Thyroid gland (tissue), 4 donors: Measurements from ENCODE around the gene SHANK2. TPM values are rescaled to one million over a fixed set of nuclear protein-coding genes. Genes with fewer than 3 reads are reported as not detected.
A peak's percentile ranks its signal among the peaks of the same experiment; 100 is the strongest.

Experiments
- DNase-seq, 2 donors: peaks; one replicate each; pipeline ENCODE4 v3.0.0-alpha.2; 2019
- H3K27ac ChIP-seq, 3 donors: fragments of 200-600 bp; sonication (generic); 1 replicate in 2 of 3; 2 replicates in 1 of 3; pipeline ENCODE4 v1.5.1; 2016 to 2019; ENCODE audit warnings: mild to moderate bottlenecking in 1 of 3, moderate library complexity in 1 of 3
- H3K27me3 ChIP-seq: fragments of 200-600 bp; sonication (generic); one replicate; pipeline ENCODE4 v1.5.1; 2019
- H3K36me3 ChIP-seq, 2 donors: fragments of 200-600 bp; sonication (generic); one replicate each; pipeline ENCODE4 v1.5.1; 2016 to 2019
- H3K4me1 ChIP-seq, 2 donors: fragments of 200-600 bp; sonication (generic); one replicate each; pipeline ENCODE4 v1.5.1; 2017 to 2019
- H3K4me3 ChIP-seq, 3 donors: fragments of 200-600 bp; sonication (generic); replicated peaks in 1 of 3; 1 replicate in 2 of 3; 2 replicates in 1 of 3; pipeline ENCODE4 v1.5.1; 2016; ENCODE audit warnings: mild to moderate bottlenecking in 1 of 3
- H3K9me3 ChIP-seq: fragments of 200-600 bp; sonication (generic); one replicate; pipeline ENCODE4 v1.5.1; 2017
- CTCF ChIP-seq, 6 experiments: fragments of 200-600 bp in 3 of 6; fragments of 450-650 bp in 3 of 6; sonication (generic) in 3 of 6; IDR thresholded peaks; one replicate each; pipeline ENCODE4 v1.5.1; 2016 to 2019; ENCODE audit warnings: antibody characterized with exemption in 6 of 6, mild to moderate bottlenecking in 2 of 6, inconsistent platforms in 1 of 6, moderate library complexity in 1 of 6
- POLR2A ChIP-seq, 2 donors: fragments of 450-650 bp; IDR thresholded peaks; one replicate each; pipeline ENCODE4 v1.6.1; 2017; ENCODE audit warnings: antibody characterized with exemption in 2 of 2, mild to moderate bottlenecking in 2 of 2, moderate library complexity in 1 of 2
- WGBS, 2 donors: methylation state at CpG; one replicate each; pipeline ENCODE4 v1.1.5; 2017; 5-methylcytosine and 5-hydroxymethylcytosine counted together
- intact Hi-C: fragments of 100-400 bp; cut with DNase I; formaldehyde crosslinking; loops from one replicate; pipeline ENCODE4 v1.15.1; 2023
- total RNA-seq, 4 donors: library from RNA; depleted of rRNA; stranded (reverse); fragments of >200 nt; gene quantifications; one replicate each; pipeline ENCODE4 v1.2.3, GENCODE V29; 2016

SHANK2 gene
- total RNA-seq, 4 donors from 2014 or later, result 55.6 to 126 (median 90.8) TPM

GRCh38 chr11:71206186-71206585, 46.2 kb downstream of the SHANK2 start:
- intact Hi-C loops, result no loop called here
- no peak for TF ChIP-seq POLR2A (IDR thresholded peaks at IDR 0.05)
- TF ChIP-seq CTCF (IDR thresholded peaks at IDR 0.05), result no peak
- Histone ChIP-seq H3K9me3 (no peaks in the 10 kb centered on the region), H3K27me3 (no peaks in the 10 kb centered on the region), H3K4me1 (peaks cover 34 to 37% of the 10 kb centered on the region in 2 donors), H3K36me3 (no peaks in the 10 kb centered on the region), H3K27ac (peak overlapping the region in 1 of 3 donors; percentile 83), H3K4me3 (no peak overlapping the region)
- peak; percentile 21 to 49 for DNase-seq
- 36 to 44% methylated on average over 17 of the region's 17 CpGs for WGBS, 2 donors

- no peak overlapping the region for H3K27ac ChIP-seq
- no peaks in the 10 kb centered on the region for H3K9me3 ChIP-seq
- no peak for DNase-seq
- WGBS, 2 donors, result 87 to 92% methylated on average over 15 of the region's 18 CpGs
- no peaks in the 10 kb centered on the region for H3K27me3 ChIP-seq
- peaks cover 34 to 35% of the 10 kb centered on the region in 2 donors for H3K4me1 ChIP-seq
- intact Hi-C loops, result no loop called here
- TF ChIP-seq POLR2A (IDR thresholded peaks at IDR 0.05) (no peak), CTCF (IDR thresholded peaks at IDR 0.05) (no peak)
- H3K36me3 ChIP-seq, result no peaks in the 10 kb centered on the region
- H3K4me3 ChIP-seq, result no peak overlapping the region
Observed at GRCh38 chr11:71204748-71205664, 47.4 kb downstream of the SHANK2 start.

GRCh38 chr11:71204294-71204693, 48.1 kb downstream of the SHANK2 start:
- no peak overlapping the region for H3K27ac ChIP-seq
- intact Hi-C loops, result no loop called here
- no peaks in the 10 kb centered on the region for H3K27me3 ChIP-seq
- H3K36me3 ChIP-seq, result no peaks in the 10 kb centered on the region
- H3K9me3 ChIP-seq, result no peaks in the 10 kb centered on the region
- 79% methylated on average over 13 to 16 of the region's 16 CpGs for WGBS, 2 donors
- no peak for TF ChIP-seq POLR2A (IDR thresholded peaks at IDR 0.05)
- TF ChIP-seq CTCF (IDR thresholded peaks at IDR 0.05), result no peak
- no peak overlapping the region for H3K4me3 ChIP-seq
- DNase-seq, result no peak
- H3K4me1 ChIP-seq, result peaks cover 29 to 31% of the 10 kb centered on the region in 2 donors

- H3K4me1 ChIP-seq, result peaks cover 26 to 27% of the 10 kb centered on the region in 2 donors
- H3K27me3 ChIP-seq, result no peaks in the 10 kb centered on the region
- H3K9me3 ChIP-seq, result no peaks in the 10 kb centered on the region
- H3K27ac ChIP-seq, result no peak overlapping the region
- H3K36me3 ChIP-seq, result no peaks in the 10 kb centered on the region
- TF ChIP-seq CTCF (IDR thresholded peaks at IDR 0.05) (no peak), POLR2A (IDR thresholded peaks at IDR 0.05) (no peak)
- intact Hi-C loops, result no loop called here
- H3K4me3 ChIP-seq, result no peak overlapping the region
- 93 to 96% methylated on average over 10 to 11 of the region's 11 CpGs for WGBS, 2 donors
- no peak for DNase-seq
Observed at GRCh38 chr11:71203681-71204080, 48.7 kb downstream of the SHANK2 start.

GRCh38 chr11:71202966-71203365, 49.4 kb downstream of the SHANK2 start:
- intact Hi-C loops, result no loop called here
- no peaks in the 10 kb centered on the region for H3K9me3 ChIP-seq
- no peaks in the 10 kb centered on the region for H3K27me3 ChIP-seq
- TF ChIP-seq CTCF (IDR thresholded peaks at IDR 0.05) (no peak), POLR2A (IDR thresholded peaks at IDR 0.05) (no peak)
- H3K4me3 ChIP-seq, result no peak overlapping the region
- WGBS, 2 donors, result 89 to 100% methylated on average over 4 of the region's 4 CpGs
- no peak for DNase-seq
- H3K4me1 ChIP-seq, result peaks cover 22 to 24% of the 10 kb centered on the region in 2 donors
- H3K36me3 ChIP-seq, result no peaks in the 10 kb centered on the region
- no peak overlapping the region for H3K27ac ChIP-seq
